Left colon (tissue), 2 donors: ENCODE measurements around the gene PHYKPL. TPM values are rescaled to one million over a fixed set of nuclear protein-coding genes. Genes with fewer than 3 reads are reported as not detected.

Experiments used
- ATAC-seq: fragments of 200-7000 bp; cut with Tn5 transposase; one replicate; pipeline ENCODE4 v1.9.1; 2020; ENCODE audit warnings: mild to moderate bottlenecking, moderate library complexity
- DNase-seq, 2 donors: peaks; one replicate each; pipeline ENCODE4 v3.0.0-alpha.2; 2020
- intact Hi-C, 2 donors: fragments of 100-400 bp; cut with DNase I in 1 of 2; cut with micrococcal nuclease in 1 of 2; formaldehyde crosslinking; loops; one replicate each; pipeline versions ENCODE4 v1.11.2 to v1.14.0; 2022; cut with DNase I, micrococcal nuclease
- total RNA-seq, 2 donors: library from RNA; stranded (reverse); fragmentation: NEBNext Ultra II Directional; extraction: Animal tissue kit (Norgen Biotek cat#: 25700); gene quantifications; one replicate each; pipeline ENCODE4 v1.2.1, GENCODE V29; 2021
- donor health status: DM: no; HTN: no; CAD: no.
- donor health status: DM: yes; HTN: yes; CAD: no.

PHYKPL gene
- total RNA-seq, 2 donors from 2014 or later: 157 to 180 TPM

GRCh38 chr5:178213003-178213461 lies 19.6 kb downstream of the PHYKPL start:
- intact Hi-C loops: no loop called here
- ATAC-seq (peak; percentile 15), DNase-seq (peak in 1 of 2 donors; percentile 53)

- DNase-seq (peak in 1 of 2 donors; percentile 19), ATAC-seq (no peak)
- intact Hi-C loops: no loop called here
Observed at GRCh38 chr5:178212241-178213002, 20.2 kb downstream of the PHYKPL start.

- intact Hi-C loops: no loop called here
- DNase-seq (peak in 1 of 2 donors; percentile 24), ATAC-seq (no peak)
Observed at GRCh38 chr5:178211095-178212048, 21.2 kb downstream of the PHYKPL start.

GRCh38 chr5:178210686-178211085 lies 21.9 kb downstream of the PHYKPL start:
- DNase-seq (peak in 1 of 2 donors; percentile 30), ATAC-seq (no peak)
- intact Hi-C loops: no loop called here

GRCh38 chr5:178210073-178210535 lies 22.5 kb downstream of the PHYKPL start:
- intact Hi-C loops: no loop called here
- no peak for ATAC-seq
- peak in 1 of 2 donors; percentile 25 for DNase-seq

- DNase-seq: peak in 1 of 2 donors; percentile 24
- no peak for ATAC-seq
- intact Hi-C loops: no loop called here
Observed at GRCh38 chr5:178209334-178210072, 23.1 kb downstream of the PHYKPL start.

GRCh38 chr5:178208540-178209227 lies 23.9 kb downstream of the PHYKPL start:
- DNase-seq: peak in 1 of 2 donors; percentile 22
- intact Hi-C loops: no loop called here

GRCh38 chr5:178207917-178208280 lies 24.7 kb downstream of the PHYKPL start:
- ATAC-seq: peak; percentile 58
- intact Hi-C loops: no loop called here
- peak; percentile 74 to 86 for DNase-seq

More at GRCh38 chr5:178208540-178209227, 23.9 kb downstream of the PHYKPL start:
- ATAC-seq: no peak

- ATAC-seq (peak; percentile 51), DNase-seq (peak; percentile 71 to 80)
- intact Hi-C loops: no loop called here
Observed at GRCh38 chr5:178207183-178207916, 25.3 kb downstream of the PHYKPL start.

- intact Hi-C loops: no loop called here
- no peak for ATAC-seq
- peak in 1 of 2 donors; percentile 27 for DNase-seq
Observed at GRCh38 chr5:178206166-178207101, 26.2 kb downstream of the PHYKPL start.

- peak in 1 of 2 donors; percentile 17 for DNase-seq
- no peak for ATAC-seq
- intact Hi-C loops: no loop called here
Observed at GRCh38 chr5:178205749-178206047, 26.9 kb downstream of the PHYKPL start.

GRCh38 chr5:178204935-178205748 lies 27.5 kb downstream of the PHYKPL start:
- peak; percentile 91 for DNase-seq
- ATAC-seq: peak; percentile 51
- intact Hi-C loops: no loop called here

GRCh38 chr5:178204182-178204934 lies 28.2 kb downstream of the PHYKPL start, which contains the start of gene HNRNPAB:
TSS of gene HNRNPAB (plus strand) at chr5:178204533. CDS start at chr5:178204838, 305 bp downstream.
- intact Hi-C loops: no loop called here
- peak; percentile 94 to 96 for DNase-seq
- peak; percentile 54 for ATAC-seq

- DNase-seq: no peak
- no peak for ATAC-seq
- intact Hi-C loops: no loop called here
Observed at GRCh38 chr5:178203670-178204181, 28.9 kb downstream of the PHYKPL start.

- ATAC-seq (no peak), DNase-seq (no peak)
- intact Hi-C loops: no loop called here
Observed at GRCh38 chr5:178202541-178202940, 30.1 kb downstream of the PHYKPL start.
